ENCODE data around the gene KRT25.
A peak's percentile ranks its signal among the peaks of the same experiment; 100 is the strongest.

KRT25 gene

DNA sequence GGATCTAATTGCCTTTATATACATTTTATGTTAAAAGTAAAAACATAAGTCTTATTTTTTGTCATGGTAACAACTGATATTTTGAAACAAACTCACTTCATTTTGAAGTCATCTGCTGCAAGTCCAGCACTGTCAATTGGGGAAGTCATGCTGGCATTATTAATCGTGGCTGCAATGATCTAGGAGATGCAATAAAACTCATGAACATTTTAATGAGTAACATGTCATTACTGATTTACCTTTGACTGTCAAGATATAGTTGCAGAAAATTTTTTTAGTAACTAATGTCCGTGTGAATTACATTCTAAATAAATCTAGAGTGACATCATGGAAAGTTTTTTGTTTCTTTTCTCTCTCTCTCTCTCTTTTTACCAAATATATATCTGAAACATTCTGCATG lies 34.2 kb downstream of the KRT25 start:
- Histone ChIP-seq H3K27ac (no peak overlapping the region), H3K4me3 (no peak overlapping the region)
- TF ChIP-seq, protein P1, sequence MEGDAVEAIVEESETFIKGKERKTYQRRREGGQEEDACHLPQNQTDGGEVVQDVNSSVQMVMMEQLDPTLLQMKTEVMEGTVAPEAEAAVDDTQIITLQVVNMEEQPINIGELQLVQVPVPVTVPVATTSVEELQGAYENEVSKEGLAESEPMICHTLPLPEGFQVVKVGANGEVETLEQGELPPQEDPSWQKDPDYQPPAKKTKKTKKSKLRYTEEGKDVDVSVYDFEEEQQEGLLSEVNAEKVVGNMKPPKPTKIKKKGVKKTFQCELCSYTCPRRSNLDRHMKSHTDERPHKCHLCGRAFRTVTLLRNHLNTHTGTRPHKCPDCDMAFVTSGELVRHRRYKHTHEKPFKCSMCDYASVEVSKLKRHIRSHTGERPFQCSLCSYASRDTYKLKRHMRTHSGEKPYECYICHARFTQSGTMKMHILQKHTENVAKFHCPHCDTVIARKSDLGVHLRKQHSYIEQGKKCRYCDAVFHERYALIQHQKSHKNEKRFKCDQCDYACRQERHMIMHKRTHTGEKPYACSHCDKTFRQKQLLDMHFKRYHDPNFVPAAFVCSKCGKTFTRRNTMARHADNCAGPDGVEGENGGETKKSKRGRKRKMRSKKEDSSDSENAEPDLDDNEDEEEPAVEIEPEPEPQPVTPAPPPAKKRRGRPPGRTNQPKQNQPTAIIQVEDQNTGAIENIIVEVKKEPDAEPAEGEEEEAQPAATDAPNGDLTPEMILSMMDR (IDR thresholded peaks at IDR 0.05): no peak
- no peak for DNase-seq (ENCODE audit: low spot score)

DNA sequence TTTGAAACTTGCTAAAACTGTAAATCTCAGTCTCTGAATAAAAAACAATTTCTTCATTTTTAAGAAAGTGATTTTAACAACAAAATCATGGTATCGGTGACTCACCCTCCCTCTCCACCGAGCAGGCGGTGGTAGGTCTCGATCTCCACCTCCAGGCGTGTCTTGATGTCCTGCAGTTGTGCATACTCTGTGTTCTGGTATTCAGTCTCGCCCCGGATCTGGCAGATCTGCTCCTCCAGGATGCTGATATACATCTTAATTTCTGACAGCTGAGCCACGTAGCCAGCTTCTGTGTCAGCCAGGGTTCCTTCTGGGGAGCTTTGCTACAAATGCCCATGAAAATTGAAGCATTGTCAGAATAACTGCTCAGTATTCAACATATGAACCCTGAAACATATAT lies 36.2 kb downstream of the KRT25 start:
- Histone ChIP-seq H3K27ac (no peak overlapping the region), H3K4me3 (no peak overlapping the region)
- no peak for DNase-seq (ENCODE audit: low spot score)
- TF ChIP-seq, protein P1 (IDR thresholded peaks at IDR 0.05): no peak

DNA sequence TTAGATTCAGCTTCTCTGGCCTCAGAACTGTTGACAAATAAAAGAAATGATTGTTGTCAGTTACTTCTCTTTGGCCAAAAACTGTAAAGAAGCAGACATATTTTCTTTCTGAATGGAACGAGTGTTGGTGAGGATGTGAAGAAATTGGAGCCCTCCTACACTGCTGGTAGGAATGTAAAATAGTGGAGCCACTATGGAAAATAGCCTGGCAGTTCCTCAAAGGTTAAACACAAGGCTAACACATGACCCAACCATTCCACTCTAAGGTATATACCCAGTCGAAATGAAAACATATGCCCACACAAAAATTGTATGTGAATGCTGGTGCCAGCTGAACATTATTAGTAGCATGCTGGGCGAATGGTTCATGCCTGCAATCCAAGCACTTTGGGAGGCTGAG lies 37.4 kb downstream of the KRT25 start:
- H3K4me3 ChIP-seq: no peak overlapping the region
- H3K27ac ChIP-seq: no peak overlapping the region
- TF ChIP-seq, protein P1 (IDR thresholded peaks at IDR 0.05): no peak
- DNase-seq (ENCODE audit: low spot score): no peak

DNA sequence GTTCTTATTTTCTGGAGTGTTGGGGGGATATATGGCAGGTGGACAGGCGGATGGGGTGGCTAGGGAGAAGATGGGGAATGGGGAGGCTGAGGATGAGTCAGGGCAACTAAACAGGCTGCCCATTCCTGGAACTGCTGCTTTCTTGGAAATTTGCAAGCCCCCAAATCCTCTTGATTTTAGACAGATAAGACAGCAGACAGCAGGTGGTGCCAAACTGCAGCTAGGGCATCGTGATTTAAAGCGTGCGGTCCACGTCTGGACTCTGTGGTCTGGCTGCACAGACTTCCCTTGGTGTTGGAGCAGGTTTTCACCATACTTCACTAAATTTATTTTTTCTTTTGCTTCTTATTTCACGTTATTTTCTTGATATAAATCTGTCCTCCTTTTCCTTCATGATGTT lies 40.7 kb downstream of the KRT25 start:
- Histone ChIP-seq H3K4me3 (no peak overlapping the region), H3K27ac (no peak overlapping the region)
- TF ChIP-seq, protein P1 (IDR thresholded peaks at IDR 0.05): no peak
- DNase-seq (ENCODE audit: low spot score): no peak

DNA sequence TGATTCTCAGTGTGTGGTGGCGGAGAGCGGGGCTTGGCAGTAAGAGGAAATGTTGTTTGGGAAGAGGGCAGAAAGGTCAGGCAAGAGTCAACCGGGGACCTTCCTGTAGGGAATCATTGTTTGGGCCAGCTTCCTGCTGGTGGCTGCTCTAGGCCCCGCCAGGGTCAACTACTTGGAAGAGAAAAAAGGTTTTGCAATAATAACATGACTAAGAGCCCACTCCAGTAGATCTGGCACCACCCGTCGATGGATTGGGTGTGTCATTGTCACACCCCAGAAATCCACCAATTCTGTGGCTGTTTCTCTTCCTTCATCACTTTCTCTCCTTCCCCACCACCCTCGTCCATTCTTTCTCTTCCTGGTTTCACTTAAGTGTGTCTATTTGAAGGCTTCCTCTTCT lies 47.4 kb downstream of the KRT25 start:
- DNase-seq (ENCODE audit: low spot score): peak; percentile 77
- Histone ChIP-seq H3K27ac (peak overlapping the region in 1 of 2 donors; percentile 67), H3K4me3 (no peak overlapping the region)
- TF ChIP-seq, protein P1 (IDR thresholded peaks at IDR 0.05): no peak

DNA sequence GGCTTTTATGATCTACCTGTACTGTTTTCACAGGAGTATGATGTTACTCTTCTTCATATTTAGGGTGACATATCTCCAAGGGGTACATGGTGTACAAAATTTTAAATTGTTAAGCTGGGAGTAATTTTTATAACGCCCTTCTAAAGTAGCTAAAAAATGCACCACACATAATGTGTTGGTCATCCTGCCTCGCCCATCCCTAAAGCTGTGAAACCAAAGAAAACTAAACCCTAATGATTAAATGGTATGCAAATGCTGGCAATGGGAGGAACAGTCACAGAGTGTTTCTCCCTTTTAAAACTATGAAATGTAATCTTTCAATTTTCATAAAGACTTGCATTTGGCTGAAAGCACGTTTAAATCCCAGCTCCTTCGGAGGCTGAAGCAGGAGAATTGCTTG lies 49.5 kb downstream of the KRT25 start:
- no peak overlapping the region for H3K27ac ChIP-seq
- TF ChIP-seq, protein P1 (IDR thresholded peaks at IDR 0.05): no peak
- no peak overlapping the region for H3K4me3 ChIP-seq
- no peak for DNase-seq (ENCODE audit: low spot score)

DNA sequence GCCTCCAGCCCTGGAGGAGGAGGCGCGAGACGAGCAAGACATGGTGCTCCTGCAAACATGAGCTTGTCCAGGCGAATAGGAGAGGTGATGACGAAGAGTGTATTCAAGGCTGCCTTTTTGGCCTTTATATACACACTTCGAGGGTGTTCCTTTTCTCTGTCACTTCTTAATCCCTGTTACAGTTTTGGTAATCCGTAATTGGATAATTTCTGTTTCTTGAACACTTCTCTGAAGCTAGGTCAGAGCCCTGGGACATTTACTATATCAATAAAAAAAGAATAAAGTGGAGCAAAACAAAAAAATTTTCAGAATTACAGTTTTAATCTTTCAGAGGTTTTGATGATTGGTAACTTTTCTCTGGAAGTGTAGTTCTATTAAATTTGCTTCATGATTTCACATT lies 51.5 kb downstream of the KRT25 start, which contains the start of gene KRT24:
Gene KRT24, minus strand, starts transcription at position 101 of the 400 bp plus-strand sequence. Its CDS starts 59 bp downstream, at position 42.
- H3K27ac ChIP-seq: no peak within 1 kb of the TSS
- no peak for DNase-seq (ENCODE audit: low spot score)

More for the DNA sequence above, 51.5 kb downstream of the KRT25 start, which contains the start of gene KRT24:
- H3K4me3 ChIP-seq: no peak within 1 kb of the TSS
- TF ChIP-seq, protein P1 (IDR thresholded peaks at IDR 0.05): no peak

All from coronary artery (tissue), 2 donors.